ENCODE results near the gene BIRC6. TPM values are rescaled to one million over a fixed set of nuclear protein-coding genes. Genes with fewer than 3 reads are reported as not detected.

Gene BIRC6
- polyA plus RNA-seq, 1 donor (not counting 4 experiments of a cell fraction or from before 2014, with no cell fraction given): 57.0 TPM

DNA sequence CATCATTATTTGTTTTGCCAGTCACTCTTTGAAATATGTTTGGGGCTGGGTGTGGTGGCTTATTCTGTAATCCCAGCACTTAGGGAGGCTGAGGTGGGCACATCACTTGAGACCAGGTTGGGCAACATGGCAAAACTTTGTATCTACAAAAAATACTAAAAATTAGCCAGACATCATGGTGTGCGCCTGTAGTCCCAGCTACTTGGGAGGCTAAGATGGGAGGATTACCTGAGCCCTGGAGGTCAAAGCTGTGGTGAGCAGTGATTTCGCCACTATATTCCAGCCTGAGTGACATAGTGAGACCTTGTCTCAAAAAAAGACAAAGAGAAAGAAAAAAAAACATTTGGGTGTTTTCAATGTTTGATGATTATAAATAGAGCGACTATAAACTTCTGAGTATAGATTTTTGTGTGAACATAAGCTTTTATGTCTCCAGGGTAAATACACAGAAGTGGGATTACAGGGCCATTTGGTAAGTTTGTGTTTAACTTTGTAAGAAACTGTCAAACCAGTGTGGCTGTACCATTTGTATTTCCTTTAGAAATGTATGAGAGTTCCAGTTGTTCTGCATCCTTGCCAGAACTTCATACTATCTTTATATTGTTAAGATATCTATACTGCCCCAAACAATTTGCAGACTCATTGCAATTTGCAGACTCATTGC is 15.8 kb downstream of the BIRC6 start:
- peaks cover 15% of the 10 kb centered on the region for H4K20me1 ChIP-seq (ENCODE audit: control insufficient read depth, extremely low read depth, insufficient read depth, low read length)
- FAIRE-seq (no peak), DNase-seq (ENCODE audit: low read depth, low spot score) (no peak)
- H3K9me1 ChIP-seq (ENCODE audit: control insufficient read depth, extremely low read depth, insufficient read depth, low read length): no peaks in the 10 kb centered on the region
- no peak overlapping the region for H3K4me2 ChIP-seq (ENCODE audit: control insufficient read depth, extremely low read depth, insufficient read depth, low read depth, low read length)
- dilution Hi-C loops (cut with MboI; ENCODE audit: extremely low pct_ligation_motif_present, low sequenced_read_pairs): no loop called here
- H2AFZ ChIP-seq (ENCODE audit: control insufficient read depth, low read length): no peak overlapping the region
- peaks cover 95% of the 10 kb centered on the region for H3K79me2 ChIP-seq (ENCODE audit: control insufficient read depth, insufficient read depth, low read length)
- H3K27ac ChIP-seq (ENCODE audit: control insufficient read depth, insufficient read depth, low read length): no peak overlapping the region
- no peak overlapping the region for H3K4me3 ChIP-seq (ENCODE audit: control insufficient read depth in 2 of 3, extremely low read depth in 1 of 3, insufficient read depth in 2 of 3, low read depth in 1 of 3, low read length in 3 of 3)
- no peaks in the 10 kb centered on the region for H3K9me3 ChIP-seq (ENCODE audit: control insufficient read depth, low read depth, low read length)
- H3K27me3 ChIP-seq (ENCODE audit: control insufficient read depth, extremely low read depth, insufficient read depth, low read length): no peaks in the 10 kb centered on the region
- TF ChIP-seq EZH2 (IDR thresholded peaks at IDR 0.05; ENCODE audit: low read length): no peak
- TF ChIP-seq, protein P1, sequence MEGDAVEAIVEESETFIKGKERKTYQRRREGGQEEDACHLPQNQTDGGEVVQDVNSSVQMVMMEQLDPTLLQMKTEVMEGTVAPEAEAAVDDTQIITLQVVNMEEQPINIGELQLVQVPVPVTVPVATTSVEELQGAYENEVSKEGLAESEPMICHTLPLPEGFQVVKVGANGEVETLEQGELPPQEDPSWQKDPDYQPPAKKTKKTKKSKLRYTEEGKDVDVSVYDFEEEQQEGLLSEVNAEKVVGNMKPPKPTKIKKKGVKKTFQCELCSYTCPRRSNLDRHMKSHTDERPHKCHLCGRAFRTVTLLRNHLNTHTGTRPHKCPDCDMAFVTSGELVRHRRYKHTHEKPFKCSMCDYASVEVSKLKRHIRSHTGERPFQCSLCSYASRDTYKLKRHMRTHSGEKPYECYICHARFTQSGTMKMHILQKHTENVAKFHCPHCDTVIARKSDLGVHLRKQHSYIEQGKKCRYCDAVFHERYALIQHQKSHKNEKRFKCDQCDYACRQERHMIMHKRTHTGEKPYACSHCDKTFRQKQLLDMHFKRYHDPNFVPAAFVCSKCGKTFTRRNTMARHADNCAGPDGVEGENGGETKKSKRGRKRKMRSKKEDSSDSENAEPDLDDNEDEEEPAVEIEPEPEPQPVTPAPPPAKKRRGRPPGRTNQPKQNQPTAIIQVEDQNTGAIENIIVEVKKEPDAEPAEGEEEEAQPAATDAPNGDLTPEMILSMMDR (optimal IDR thresholded peaks at IDR 0.05 in 1 of 3, IDR thresholded peaks at IDR 0.05 in 1 of 3, conservative IDR thresholded peaks at IDR 0.05 in 1 of 3; ENCODE audit: extremely low read depth in 1 of 3, insufficient read depth in 2 of 3, low read length in 3 of 3): no peak
- H3K4me1 ChIP-seq (ENCODE audit: control insufficient read depth, extremely low read depth, insufficient read depth, low read length): no peaks in the 10 kb centered on the region
- no peak overlapping the region for H3K9ac ChIP-seq (ENCODE audit: control insufficient read depth, extremely low read depth, insufficient read depth, low read length)
- H3K36me3 ChIP-seq (ENCODE audit: control insufficient read depth in 2 of 2, extremely low read depth in 1 of 2, insufficient read depth in 2 of 2, low read length in 2 of 2): no peaks in the 10 kb centered on the region

- Histone ChIP-seq H3K79me2 (ENCODE audit: control insufficient read depth, insufficient read depth, low read length) (peaks cover 92% of the 10 kb centered on the region), H3K9ac (ENCODE audit: control insufficient read depth, extremely low read depth, insufficient read depth, low read length) (no peak overlapping the region), H3K9me3 (ENCODE audit: control insufficient read depth, low read depth, low read length) (no peaks in the 10 kb centered on the region), H3K9me1 (ENCODE audit: control insufficient read depth, extremely low read depth, insufficient read depth, low read length) (no peaks in the 10 kb centered on the region), H3K4me2 (ENCODE audit: control insufficient read depth, extremely low read depth, insufficient read depth, low read depth, low read length) (no peak overlapping the region), H3K36me3 (ENCODE audit: control insufficient read depth in 2 of 2, extremely low read depth in 1 of 2, insufficient read depth in 2 of 2, low read length in 2 of 2) (peaks cover 0 to 3% of the 10 kb centered on the region in 2 experiments), H3K4me1 (ENCODE audit: control insufficient read depth, extremely low read depth, insufficient read depth, low read length) (no peaks in the 10 kb centered on the region), H3K27ac (ENCODE audit: control insufficient read depth, insufficient read depth, low read length) (no peak overlapping the region), H2AFZ (ENCODE audit: control insufficient read depth, low read length) (no peak overlapping the region), H3K27me3 (ENCODE audit: control insufficient read depth, extremely low read depth, insufficient read depth, low read length) (no peaks in the 10 kb centered on the region), H3K4me3 (ENCODE audit: control insufficient read depth in 2 of 3, extremely low read depth in 1 of 3, insufficient read depth in 2 of 3, low read depth in 1 of 3, low read length in 3 of 3) (no peak overlapping the region), H4K20me1 (ENCODE audit: control insufficient read depth, extremely low read depth, insufficient read depth, low read length) (peaks cover 10% of the 10 kb centered on the region)
- FAIRE-seq (no peak), DNase-seq (ENCODE audit: low read depth, low spot score) (no peak)
- dilution Hi-C loops (cut with MboI; ENCODE audit: extremely low pct_ligation_motif_present, low sequenced_read_pairs): no loop called here
- no peak for TF ChIP-seq EZH2 (IDR thresholded peaks at IDR 0.05; ENCODE audit: low read length)
These were observed 18.5 kb downstream of the BIRC6 start for GRCh38 chr2:32375228-32375892.
